Spleen (tissue), 7 donors: ENCODE results near the gene GLOD5.

ENCODE experiments used
- CTCF ChIP-seq, 11 experiments: fragments of 200-600 bp in 7 of 11; fragments of 450-650 bp in 4 of 11; sonication (generic) in 4 of 11; IDR thresholded peaks in 8 of 11; conservative IDR thresholded peaks in 3 of 11; 1 replicate in 7 of 11; 2 replicates in 4 of 11; pipeline versions ENCODE4 v1.4.0 to v1.8.0; 2016 to 2021; ENCODE audit warnings: antibody characterized with exemption in 11 of 11, inconsistent platforms in 4 of 11, mild to moderate bottlenecking in 1 of 11
- POLR2A ChIP-seq, 3 donors: fragments of 450-650 bp; IDR thresholded peaks; one replicate each; pipeline ENCODE4 v1.5.1; 2017; ENCODE audit warnings: antibody characterized with exemption in 3 of 3, mild to moderate bottlenecking in 1 of 3
- POLR2AphosphoS5 ChIP-seq, 3 donors: sonication (generic); formaldehyde crosslinking; IDR thresholded peaks; one replicate each; pipeline ENCODE4 v1.5.1; 2017; ENCODE audit warnings: antibody characterized with exemption in 3 of 3
- donor health status: DM: no; HTN: no; CAD: no; lungs with moderate emphysema.
- donor health status: DM: no; HTN: no; CAD: no.
- donor health status: DM: no; HTN: no; CAD: no.

GRCh38 chrX:48721916-48722315 is 39.6 kb upstream of the GLOD5 start:
- TF ChIP-seq CTCF (IDR thresholded peaks at IDR 0.05 in 8 of 11, conservative IDR thresholded peaks at IDR 0.05 in 3 of 11) (no peak), POLR2AphosphoS5 (IDR thresholded peaks at IDR 0.05) (no peak), POLR2A (IDR thresholded peaks at IDR 0.05) (no peak)
